Endothelial cell (in vitro differentiated cells): Measurements from ENCODE around the gene LUC7L2. TPM values are rescaled to one million over a fixed set of nuclear protein-coding genes. Genes with fewer than 3 reads are reported as not detected.

ENCODE experiments used
- DNase-seq: peaks from one replicate; pipeline ENCODE4 v3.0.0; 2021; ENCODE audit warnings: low spot score
- H3K27ac Mint-ChIP-seq: one replicate; pipeline ENCODE4 v1.8.0; 2021; ENCODE audit warnings: mixed read lengths, inconsistent platforms; ENCODE audit not compliant: unreplicated experiment
- H3K27me3 Mint-ChIP-seq: one replicate; pipeline ENCODE4 v1.8.0; 2021; ENCODE audit warnings: mild to moderate bottlenecking, moderate library complexity, mixed read lengths, inconsistent platforms; ENCODE audit not compliant: unreplicated experiment
- H3K36me3 Mint-ChIP-seq: one replicate; pipeline ENCODE4 v1.8.0; 2021; ENCODE audit warnings: mild to moderate bottlenecking, low read depth, mixed read lengths, inconsistent platforms; ENCODE audit not compliant: unreplicated experiment
- H3K4me1 Mint-ChIP-seq: one replicate; pipeline ENCODE4 v1.8.0; 2021; ENCODE audit warnings: mild to moderate bottlenecking, mixed read lengths, inconsistent platforms; ENCODE audit not compliant: unreplicated experiment
- H3K4me3 Mint-ChIP-seq: one replicate; pipeline ENCODE4 v1.8.0; 2021; ENCODE audit warnings: mild to moderate bottlenecking, mixed read lengths, inconsistent platforms; ENCODE audit not compliant: unreplicated experiment
- H3K9me3 Mint-ChIP-seq: one replicate; pipeline ENCODE4 v1.8.0; 2021; ENCODE audit warnings: mixed read lengths, inconsistent platforms; ENCODE audit not compliant: unreplicated experiment
- total RNA-seq: library from RNA; stranded (reverse); fragmentation: NEBNext Ultra II Directional; extraction: Animal tissue kit (Norgen Biotek cat#: 25700); gene quantifications from one replicate; pipeline ENCODE4 v1.2.1, GENCODE V29; 2021; ENCODE audit not compliant: unreplicated experiment
- TF ChIP-seq, protein P1 (sequence below): fragments of 200-600 bp; sonication (generic); IDR thresholded peaks from one replicate; pipeline ENCODE4 v1.5.0; 2021; ENCODE audit warnings: antibody characterized with exemption; ENCODE audit not compliant: unreplicated experiment

LUC7L2 gene
- total RNA-seq, 1 donor from 2014 or later, result 83.5 TPM

DNA sequence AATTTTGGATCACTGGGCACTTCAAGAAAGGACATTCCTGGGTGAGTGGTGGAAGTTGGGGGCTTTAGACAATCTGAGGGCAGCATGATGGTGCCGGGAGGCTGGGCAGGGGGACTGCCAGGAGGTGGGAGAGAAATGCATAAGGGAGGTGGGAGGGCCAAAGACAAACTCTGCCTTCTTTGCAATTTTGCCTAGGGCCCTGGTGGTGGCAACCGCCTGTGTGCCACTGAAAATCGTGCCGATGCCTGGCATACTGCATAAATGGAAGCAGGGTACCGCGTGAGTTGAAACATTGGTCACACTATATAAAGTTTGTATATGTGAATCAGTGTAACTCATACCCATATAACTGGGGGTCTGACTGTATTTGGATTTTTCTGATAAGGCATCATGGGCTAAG lies 3.3 kb downstream of the LUC7L2 start:
- H3K4me1 Mint-ChIP-seq, result peaks cover 27% of the 10 kb centered on the region
- TF ChIP-seq, protein P1, sequence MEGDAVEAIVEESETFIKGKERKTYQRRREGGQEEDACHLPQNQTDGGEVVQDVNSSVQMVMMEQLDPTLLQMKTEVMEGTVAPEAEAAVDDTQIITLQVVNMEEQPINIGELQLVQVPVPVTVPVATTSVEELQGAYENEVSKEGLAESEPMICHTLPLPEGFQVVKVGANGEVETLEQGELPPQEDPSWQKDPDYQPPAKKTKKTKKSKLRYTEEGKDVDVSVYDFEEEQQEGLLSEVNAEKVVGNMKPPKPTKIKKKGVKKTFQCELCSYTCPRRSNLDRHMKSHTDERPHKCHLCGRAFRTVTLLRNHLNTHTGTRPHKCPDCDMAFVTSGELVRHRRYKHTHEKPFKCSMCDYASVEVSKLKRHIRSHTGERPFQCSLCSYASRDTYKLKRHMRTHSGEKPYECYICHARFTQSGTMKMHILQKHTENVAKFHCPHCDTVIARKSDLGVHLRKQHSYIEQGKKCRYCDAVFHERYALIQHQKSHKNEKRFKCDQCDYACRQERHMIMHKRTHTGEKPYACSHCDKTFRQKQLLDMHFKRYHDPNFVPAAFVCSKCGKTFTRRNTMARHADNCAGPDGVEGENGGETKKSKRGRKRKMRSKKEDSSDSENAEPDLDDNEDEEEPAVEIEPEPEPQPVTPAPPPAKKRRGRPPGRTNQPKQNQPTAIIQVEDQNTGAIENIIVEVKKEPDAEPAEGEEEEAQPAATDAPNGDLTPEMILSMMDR, result no peak
- no peaks in the 10 kb centered on the region for H3K9me3 Mint-ChIP-seq
- peaks cover 3% of the 10 kb centered on the region for H3K36me3 Mint-ChIP-seq
- H3K4me3 Mint-ChIP-seq, result peak overlapping the region; percentile 12
- no peak for DNase-seq
- peaks cover 5% of the 10 kb centered on the region for H3K27me3 Mint-ChIP-seq
- peak overlapping the region; percentile 74 for H3K27ac Mint-ChIP-seq

DNA sequence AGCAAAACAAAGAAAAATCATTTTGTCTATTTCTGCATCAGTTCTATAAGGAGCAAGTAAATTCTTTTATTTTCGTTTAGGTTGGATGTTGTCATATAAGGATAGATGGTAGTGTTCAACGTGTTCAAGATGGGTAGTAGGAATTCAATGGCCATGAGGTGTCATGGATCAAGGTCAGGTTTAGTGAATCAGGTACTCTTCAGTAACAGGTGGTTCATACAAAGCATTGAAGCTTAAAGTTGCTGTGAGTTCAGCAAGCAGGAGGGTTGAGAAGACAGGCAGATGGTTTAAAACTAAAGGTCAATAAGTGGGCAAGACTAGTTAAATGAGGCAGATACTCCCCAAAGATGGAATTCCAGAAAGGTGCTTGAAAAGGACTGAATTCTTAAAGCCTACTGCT lies 5.6 kb downstream of the LUC7L2 start:
- TF ChIP-seq, protein P1, result no peak
- H3K27ac Mint-ChIP-seq, result no peak overlapping the region
- H3K27me3 Mint-ChIP-seq, result peaks cover 6% of the 10 kb centered on the region
- DNase-seq, result no peak
- peaks cover 25% of the 10 kb centered on the region for H3K4me1 Mint-ChIP-seq
- H3K4me3 Mint-ChIP-seq, result no peak overlapping the region
- no peaks in the 10 kb centered on the region for H3K9me3 Mint-ChIP-seq
- peaks cover 7% of the 10 kb centered on the region for H3K36me3 Mint-ChIP-seq

DNA sequence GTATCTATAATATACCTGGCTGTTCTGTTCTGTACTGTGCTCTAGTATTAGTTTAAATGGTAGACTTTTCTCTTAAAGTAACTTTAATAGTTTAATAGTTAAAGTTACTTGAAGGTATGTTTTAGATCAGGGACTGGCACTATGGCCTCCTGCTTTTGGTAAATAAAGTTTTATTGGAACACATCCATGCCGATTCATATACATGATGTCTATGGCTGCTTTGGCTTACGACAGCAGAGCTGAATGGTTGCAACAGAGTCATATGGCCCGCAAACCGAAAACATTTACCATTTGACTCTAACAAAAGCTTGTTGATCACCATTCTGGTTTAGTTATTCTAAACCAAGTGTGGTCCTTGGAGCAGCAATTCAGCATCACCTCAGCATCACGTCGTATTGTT lies 6.7 kb downstream of the LUC7L2 start:
- Mint-ChIP-seq H3K9me3 (no peaks in the 10 kb centered on the region), H3K27me3 (peaks cover 1% of the 10 kb centered on the region), H3K4me1 (peaks cover 19% of the 10 kb centered on the region), H3K36me3 (peaks cover 7% of the 10 kb centered on the region), H3K4me3 (no peak overlapping the region), H3K27ac (no peak overlapping the region)
- TF ChIP-seq, protein P1, result no peak
- no peak for DNase-seq

DNA sequence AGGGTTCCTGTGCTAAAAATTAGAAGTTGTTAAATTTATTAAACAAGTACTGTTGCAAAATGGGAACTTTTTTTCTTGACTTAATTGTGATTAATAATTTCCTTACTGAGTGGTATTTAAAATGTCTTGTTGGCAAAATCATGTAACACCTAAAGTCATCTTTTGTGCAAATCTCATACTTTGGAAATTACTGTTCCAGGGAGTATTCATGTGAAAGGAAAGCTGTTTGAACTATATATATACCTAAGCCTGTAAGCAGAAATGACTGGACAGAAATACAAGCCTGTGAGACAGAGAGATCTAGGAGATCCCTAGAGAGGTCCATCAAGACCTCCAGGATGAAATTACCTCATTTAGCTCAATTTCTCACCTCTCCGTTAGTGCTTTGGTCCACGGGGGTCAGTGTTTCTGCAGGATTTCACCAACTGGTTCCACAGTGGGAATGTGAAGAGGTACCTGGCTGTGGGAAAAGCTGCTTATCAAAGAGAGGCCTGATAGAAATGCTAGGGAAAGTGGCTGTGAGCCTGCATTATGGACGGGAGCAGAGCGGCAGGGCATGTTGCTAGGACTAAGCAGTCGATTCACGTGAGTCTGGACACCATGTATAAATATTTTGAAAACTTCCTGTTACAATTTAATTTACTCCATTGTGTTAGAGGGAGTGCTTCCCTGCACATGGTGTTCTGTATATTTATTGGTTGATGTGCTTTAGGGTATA lies 7.9 kb downstream of the LUC7L2 start:
- no peaks in the 10 kb centered on the region for H3K9me3 Mint-ChIP-seq
- DNase-seq, result no peak
- peak overlapping the region; percentile 79 for H3K27ac Mint-ChIP-seq
- H3K4me1 Mint-ChIP-seq, result peaks cover 15% of the 10 kb centered on the region
- peaks cover 1% of the 10 kb centered on the region for H3K27me3 Mint-ChIP-seq
- H3K4me3 Mint-ChIP-seq, result no peak overlapping the region
- H3K36me3 Mint-ChIP-seq, result peaks cover 7% of the 10 kb centered on the region
- TF ChIP-seq, protein P1, result no peak

DNA sequence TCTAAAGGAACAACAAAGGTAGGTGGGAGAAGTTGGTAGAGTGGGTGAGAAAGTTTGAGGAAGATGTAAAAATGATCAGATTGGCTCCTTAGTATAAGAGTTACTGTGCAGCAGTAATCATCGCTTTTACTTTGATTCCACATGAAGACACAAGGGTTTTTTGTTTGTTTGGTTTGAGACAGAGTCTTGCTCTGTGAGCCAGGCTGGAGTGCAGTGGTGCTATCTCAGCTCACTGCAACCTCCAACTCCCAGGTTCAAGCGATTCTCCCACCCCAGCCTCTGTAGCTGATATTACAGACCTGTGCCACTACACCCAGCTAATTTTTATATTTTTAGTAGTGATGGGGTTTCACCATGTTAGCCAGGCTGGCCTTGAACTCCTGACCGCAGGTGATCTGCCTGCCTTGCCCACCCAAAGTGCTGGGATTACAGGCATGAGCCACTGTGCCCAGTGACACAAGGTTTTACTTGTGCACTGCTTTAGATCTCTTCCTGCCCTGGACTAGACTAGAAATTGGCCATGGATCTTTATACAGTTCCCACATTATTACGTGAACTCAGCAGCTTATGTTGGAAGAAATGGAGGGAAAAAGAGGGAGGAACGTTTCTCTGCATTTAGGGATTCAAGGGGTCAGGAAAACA lies 10.7 kb downstream of the LUC7L2 start:
- no peaks in the 10 kb centered on the region for H3K9me3 Mint-ChIP-seq
- H3K27me3 Mint-ChIP-seq, result peaks cover 1% of the 10 kb centered on the region
- DNase-seq, result no peak
- peaks cover 10% of the 10 kb centered on the region for H3K36me3 Mint-ChIP-seq
- H3K4me1 Mint-ChIP-seq, result peaks cover 10% of the 10 kb centered on the region
- TF ChIP-seq, protein P1, result no peak
- H3K27ac Mint-ChIP-seq, result no peak overlapping the region
- no peak overlapping the region for H3K4me3 Mint-ChIP-seq
